IMR-90 (cell line): ENCODE results near the gene SYAP1. TPM values are rescaled to one million over a fixed set of nuclear protein-coding genes. Genes with fewer than 3 reads are reported as not detected.

Experiments used
- ATAC-seq: fragments of 200-7000 bp; cut with Tn5 transposase; 2 replicates; pipeline ENCODE4 v1.9.1; 2020; ENCODE audit warnings: low read depth, mild to moderate bottlenecking, moderate library complexity
- BruUV-seq: library from RNA; stranded (reverse); fragments of 400-500 nt; replicated peaks from 2 replicates; lab custom pipeline; 2021; lab: Mats Ljungman, UMichigan
- CTCF ChIA-PET: fragments of 300-600 bp; formaldehyde crosslinking; extraction: SDS; loops from one replicate; lab custom pipeline; 2021; ENCODE audit warnings: antibody characterized with exemption; lab: Yijun Ruan, JAX
- POLR2A ChIA-PET: fragments of 300-600 bp; sonication (Branson Sonifier 250); formaldehyde crosslinking; loops from one replicate; lab custom pipeline; 2022; ENCODE audit warnings: antibody characterized with exemption; ENCODE audit not compliant: unreplicated experiment; lab: Charles Lee
- DNase-seq: peaks from one replicate; pipeline ENCODE4 v3.0.0; 2013
- H2AFZ ChIP-seq: replicated peaks from 2 replicates; pipeline ENCODE3; 2013; ENCODE audit warnings: low read length, mild to moderate bottlenecking; ENCODE audit not compliant: poor library complexity
- H2AK5ac ChIP-seq: 2 replicates; pipeline ENCODE4 v1.6.1; 2013; ENCODE audit warnings: low read depth, low read length, inconsistent platforms
- H2AK9ac ChIP-seq: replicated peaks from 2 replicates; pipeline ENCODE3; 2013; ENCODE audit warnings: mild to moderate bottlenecking, low read depth, low read length, moderate library complexity; ENCODE audit not compliant: poor library complexity
- H2BK120ac ChIP-seq: 2 replicates; pipeline ENCODE4 v1.6.1; 2013; ENCODE audit warnings: low read depth, low read length, inconsistent platforms
- H2BK15ac ChIP-seq: 3 replicates; pipeline ENCODE4 v1.6.1; 2013; ENCODE audit warnings: low read depth, low read length, inconsistent platforms
- H2BK20ac ChIP-seq: 2 replicates; pipeline ENCODE4 v1.6.1; 2013; ENCODE audit warnings: low read depth, mild to moderate bottlenecking, inconsistent platforms, low read length, moderate library complexity
- H2BK5ac ChIP-seq: 2 replicates; pipeline ENCODE4 v1.6.1; 2013; ENCODE audit warnings: mild to moderate bottlenecking, low read depth, low read length, inconsistent platforms; ENCODE audit not compliant: poor library complexity, severe bottlenecking
- H3K14ac ChIP-seq: replicated peaks from 2 replicates; pipeline ENCODE4 v1.6.1; 2013; ENCODE audit warnings: low read depth, low read length, inconsistent platforms
- H3K18ac ChIP-seq: 2 replicates; pipeline ENCODE4 v1.6.1; 2013; ENCODE audit warnings: low read depth, low read length, control low read depth
- H3K23ac ChIP-seq: 2 replicates; pipeline ENCODE4 v1.6.1; 2013; ENCODE audit warnings: low read depth, low read length, inconsistent platforms
- H3K27ac ChIP-seq: 2 replicates; pipeline ENCODE4 v1.5.1; 2013; ENCODE audit warnings: mild to moderate bottlenecking, control low read depth, low read length; ENCODE audit not compliant: insufficient read depth
- H3K27me3 ChIP-seq: 2 replicates; pipeline ENCODE4 v1.6.1; 2013; ENCODE audit warnings: low read length; ENCODE audit not compliant: control insufficient read depth, insufficient read depth
- H3K36me3 ChIP-seq: 2 replicates; pipeline ENCODE4 v1.6.1; 2013; ENCODE audit warnings: low read length, mixed read lengths; ENCODE audit not compliant: control insufficient read depth, insufficient read depth
- H3K4ac ChIP-seq: 2 replicates; pipeline ENCODE4 v1.6.1; 2013; ENCODE audit warnings: low read depth, low read length, inconsistent platforms
- H3K4me1 ChIP-seq: 2 replicates; pipeline ENCODE4 v1.6.1; 2013; ENCODE audit warnings: low read length, mixed read lengths; ENCODE audit not compliant: control insufficient read depth, insufficient read depth
- H3K4me2 ChIP-seq: 2 replicates; pipeline ENCODE4 v1.6.1; 2013; ENCODE audit warnings: low read depth, mild to moderate bottlenecking, control low read depth, low read length, moderate library complexity
- H3K4me3 ChIP-seq: 2 replicates; pipeline ENCODE4 v1.5.1; 2013; ENCODE audit warnings: low read depth, mild to moderate bottlenecking, control low read depth, low read length, moderate library complexity; ENCODE audit not compliant: insufficient read depth
- H3K56ac ChIP-seq: 2 replicates; pipeline ENCODE4 v1.6.1; 2013; ENCODE audit warnings: low read length, inconsistent platforms; ENCODE audit not compliant: insufficient read depth; ENCODE audit errors: extremely low read depth
- H3K79me1 ChIP-seq, 2 experiments: 2 replicates each; pipeline ENCODE4 v1.6.1; 2013; ENCODE audit warnings: low read length in 2 of 2, inconsistent platforms in 1 of 2, low read depth in 1 of 2
- H3K9ac ChIP-seq: 2 replicates; pipeline ENCODE4 v1.6.1; 2013; ENCODE audit warnings: low read depth, low read length, control low read depth
- H3K9me1 ChIP-seq: 2 replicates; pipeline ENCODE4 v1.6.1; 2013; ENCODE audit warnings: low read length, inconsistent platforms; ENCODE audit not compliant: insufficient read depth
- H3K9me3 ChIP-seq: 2 replicates; pipeline ENCODE4 v1.6.1; 2013; ENCODE audit warnings: low read length; ENCODE audit not compliant: control insufficient read depth, insufficient read depth
- H4K20me1 ChIP-seq: 2 replicates; pipeline ENCODE4 v1.6.1; 2013; ENCODE audit warnings: low read length, inconsistent platforms; ENCODE audit not compliant: insufficient read depth
- H4K5ac ChIP-seq: 2 replicates; pipeline ENCODE4 v1.6.1; 2013; ENCODE audit warnings: mild to moderate bottlenecking, low read depth, low read length, control low read depth
- H4K8ac ChIP-seq, 2 experiments: 2 replicates each; pipeline ENCODE4 v1.6.1; 2013; ENCODE audit warnings: low read depth in 2 of 2, low read length in 2 of 2, control low read depth in 1 of 2, inconsistent platforms in 1 of 2
- H4K91ac ChIP-seq: 2 replicates; pipeline ENCODE4 v1.6.1; 2013; ENCODE audit warnings: low read depth, low read length, inconsistent platforms; ENCODE audit not compliant: insufficient read depth
- CEBPB ChIP-seq: IDR thresholded peaks from 2 replicates; pipeline ENCODE4 v1.6.1; 2012; ENCODE audit warnings: low read depth, low read length, improper control_type of control experiment
- CHD1 ChIP-seq: IDR thresholded peaks from 2 replicates; pipeline ENCODE4 v1.6.1; 2012; ENCODE audit warnings: low read depth, low read length, improper control_type of control experiment
- FOS ChIP-seq: fragments of 150-350 bp; IDR thresholded peaks from 2 replicates; pipeline ENCODE4 v1.6.1; 2016; ENCODE audit warnings: low read depth, low read length
- MAZ ChIP-seq: IDR thresholded peaks from 2 replicates; pipeline ENCODE4 v1.6.1; 2012; ENCODE audit warnings: low read depth, mild to moderate bottlenecking, low read length, improper control_type of control experiment, moderate library complexity, borderline replicate concordance
- MXI1 ChIP-seq: IDR thresholded peaks from 2 replicates; pipeline ENCODE4 v1.6.1; 2012; ENCODE audit warnings: low read depth, mild to moderate bottlenecking, low read length, moderate library complexity, borderline replicate concordance
- NFE2L2 ChIP-seq: fragments of 150-350 bp; IDR thresholded peaks from 2 replicates; pipeline ENCODE4 v1.6.1; 2016; ENCODE audit warnings: low read depth, mild to moderate bottlenecking, low read length
- POLR2A ChIP-seq: IDR thresholded peaks from 2 replicates; pipeline ENCODE4 v1.6.1; 2012; ENCODE audit warnings: mild to moderate bottlenecking, low read depth, low read length
- RAD21 ChIP-seq: IDR thresholded peaks from 2 replicates; pipeline ENCODE4 v1.6.1; 2012; ENCODE audit warnings: low read length, improper control_type of control experiment
- RCOR1 ChIP-seq: IDR thresholded peaks from 2 replicates; pipeline ENCODE4 v1.6.1; 2012; ENCODE audit warnings: mild to moderate bottlenecking, low read length, improper control_type of control experiment; ENCODE audit not compliant: insufficient replicate concordance
- SMC3 ChIP-seq: fragments of 150-350 bp; IDR thresholded peaks from 2 replicates; pipeline ENCODE4 v1.6.1; 2016; ENCODE audit warnings: low read depth, mild to moderate bottlenecking, antibody characterized with exemption, low read length, moderate library complexity
- USF2 ChIP-seq: fragments of 150-350 bp; IDR thresholded peaks from 2 replicates; pipeline ENCODE4 v1.6.1; 2017; ENCODE audit warnings: mild to moderate bottlenecking, antibody characterized with exemption, low read length, low read depth
- WGBS, 2 experiments: methylation state at CpG; one replicate each; pipeline versions ENCODE4 v1.1.5 to v1.1.7; 2013; ENCODE audit warnings: missing lambda C conversion rate in 2 of 2; ENCODE audit not compliant: insufficient read length in 1 of 2; ENCODE audit errors: extremely low coverage in 2 of 2; 5-methylcytosine and 5-hydroxymethylcytosine counted together
- dilution Hi-C: fragments of 300-500 bp; cut with HindIII; formaldehyde crosslinking; loops from one replicate; pipeline ENCODE4 v1.14.3; 2018; ENCODE audit warnings: low sequenced_read_pairs; ENCODE audit not compliant: unreplicated experiment
- in situ Hi-C: fragments of 300-500 bp; cut with MboI; formaldehyde crosslinking; loops from 3 replicates; pipeline ENCODE4 v1.14.3; 2019; ENCODE audit warnings: low sequenced_read_pairs, inconsistent platforms, mixed read lengths
- intact Hi-C: fragments of 100-400 bp; cut with micrococcal nuclease; formaldehyde crosslinking; loops from 2 replicates; pipeline ENCODE4 v1.10.0; 2022
- polyA plus RNA-seq, 3 experiments: library from polyadenylated mRNA; depleted of rRNA; stranded (reverse); fragments of >200 nt; gene quantifications; 2 replicates each; pipeline ENCODE4 v1.2.3, GENCODE V29; 2012; ENCODE audit warnings: low replicate concordance in 1 of 3
- total RNA-seq: library from RNA; depleted of rRNA; stranded (reverse); fragments of >200 nt; gene quantifications from 2 replicates; pipeline ENCODE4 v1.2.3, GENCODE V29; 2012
- TF ChIP-seq, protein P1 (sequence below): fragments of 150-350 bp; IDR thresholded peaks from 2 replicates; pipeline ENCODE4 v1.6.1; 2016; ENCODE audit warnings: low read depth, mild to moderate bottlenecking, low read length, moderate library complexity, borderline replicate concordance

SYAP1 gene
- total and polyA plus RNA-seq, 2 of the 4 experiments (the other 2 are of a cell fraction): 17.7 to 35.0 TPM

DNA sequence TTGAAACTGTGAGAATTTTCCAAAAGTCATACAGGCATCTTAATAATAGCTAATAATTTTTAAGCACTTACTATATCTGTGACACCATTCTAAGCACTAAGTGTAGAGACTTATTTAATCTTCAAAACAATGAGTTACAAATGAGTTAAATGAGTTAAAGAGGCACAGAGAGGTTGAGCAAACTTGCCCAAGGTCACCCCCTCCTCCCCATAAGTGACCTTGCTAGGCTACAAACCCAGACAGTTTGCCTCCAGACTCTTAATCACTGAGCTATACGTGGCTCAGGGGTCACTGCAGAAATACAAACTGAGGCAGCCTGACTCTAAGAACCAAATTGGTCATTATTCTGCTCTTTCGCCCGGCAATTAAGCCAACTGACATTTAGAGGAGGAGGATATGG, 22.5 kb upstream of the SYAP1 start:
- Histone ChIP-seq H3K79me1 (no peaks in the 10 kb centered on the region), H3K14ac (no peak overlapping the region), H3K9me1 (no peaks in the 10 kb centered on the region), H2AK9ac (no peak overlapping the region), H3K9me3 (no peaks in the 10 kb centered on the region), H3K23ac (no peak overlapping the region), H3K9ac (no peak overlapping the region), H3K4me2 (no peak overlapping the region), H3K18ac (no peak overlapping the region), H4K20me1 (no peaks in the 10 kb centered on the region), H2BK5ac (no peak overlapping the region), H3K56ac (no peak overlapping the region), H3K4me1 (no peaks in the 10 kb centered on the region), H2BK120ac (no peak overlapping the region), H2BK15ac (no peak overlapping the region), H2AFZ (no peak overlapping the region), H2AK5ac (no peak overlapping the region), H4K8ac (no peak overlapping the region), H4K91ac (no peak overlapping the region), H3K4me3 (no peak overlapping the region), H2BK20ac (no peak overlapping the region), H4K5ac (no peak overlapping the region), H3K27me3 (no peaks in the 10 kb centered on the region; the same call in 1 of the 2 replicates), H3K36me3 (peaks cover 9% of the 10 kb centered on the region), H3K27ac (no peak overlapping the region), H3K4ac (no peak overlapping the region)
- intact Hi-C loops (loop anchor here (5.0 to 10.0 kb wide), 3 partner anchors 935 to 1222 kb away; no protein-coding TSS in a partner anchor), dilution Hi-C loops (no loop called here), in situ Hi-C loops (loop anchor here (25.0 kb wide), 2 partner anchors 885 to 1210 kb away; partner anchors contain the start of gene PIR)
- TF ChIP-seq MXI1 (no peak), FOS (no peak), POLR2A (no peak), NFE2L2 (no peak), RCOR1 (no peak), MAZ (no peak), USF2 (no peak), CHD1 (no peak), RAD21 (no peak), SMC3 (no peak), CEBPB (no peak)
- TF ChIP-seq, protein P1, sequence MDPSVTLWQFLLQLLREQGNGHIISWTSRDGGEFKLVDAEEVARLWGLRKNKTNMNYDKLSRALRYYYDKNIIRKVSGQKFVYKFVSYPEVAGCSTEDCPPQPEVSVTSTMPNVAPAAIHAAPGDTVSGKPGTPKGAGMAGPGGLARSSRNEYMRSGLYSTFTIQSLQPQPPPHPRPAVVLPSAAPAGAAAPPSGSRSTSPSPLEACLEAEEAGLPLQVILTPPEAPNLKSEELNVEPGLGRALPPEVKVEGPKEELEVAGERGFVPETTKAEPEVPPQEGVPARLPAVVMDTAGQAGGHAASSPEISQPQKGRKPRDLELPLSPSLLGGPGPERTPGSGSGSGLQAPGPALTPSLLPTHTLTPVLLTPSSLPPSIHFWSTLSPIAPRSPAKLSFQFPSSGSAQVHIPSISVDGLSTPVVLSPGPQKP: no peak
- ChIA-PET CTCF (no interaction called here), POLR2A (interaction anchor here (0.6 kb wide), 1 partner anchor 968 kb away, joined by 3 read pairs; no protein-coding TSS in a partner anchor)
- ATAC-seq: no peak
- no TSS peak for BruUV-seq
- DNase-seq: no peak
- no CpG with 5 or more reads among the region's 3 CpGs for WGBS, 2 experiments
